CD8-positive, alpha-beta memory T cell (primary cell): ENCODE measurements around the gene SPRYD7. TPM values are rescaled to one million over a fixed set of nuclear protein-coding genes. Genes with fewer than 3 reads are reported as not detected.

ENCODE experiments used
- CTCF ChIA-PET: fragments of 350-600 bp; sonication (Branson Sonifier 250); formaldehyde crosslinking; loops from one replicate; lab custom pipeline; 2021; ENCODE audit warnings: antibody characterized with exemption; lab: Charles Lee
- POLR2A ChIA-PET: fragments of 350-600 bp; sonication (Branson Sonifier 250); formaldehyde crosslinking; loops from one replicate; lab custom pipeline; 2021; ENCODE audit warnings: antibody characterized with exemption; lab: Charles Lee
- DNase-seq, 5 donors: peaks; one replicate each; pipeline versions ENCODE4 v3.0.0 to v3.0.0-alpha.2; 2020 to 2022; ENCODE audit warnings: mixed read lengths in 1 of 5
- H3K27ac ChIP-seq: one replicate; pipeline ENCODE4 v1.7.0; 2013; ENCODE audit warnings: low read depth, mild to moderate bottlenecking, low read length, moderate library complexity
- H3K27me3 ChIP-seq: 2 replicates; pipeline ENCODE4 v1.7.0; 2013; ENCODE audit warnings: low read length, mild to moderate bottlenecking; ENCODE audit not compliant: insufficient read depth, poor library complexity, severe bottlenecking
- H3K36me3 ChIP-seq: 2 replicates; pipeline ENCODE4 v1.7.0; 2013; ENCODE audit warnings: mild to moderate bottlenecking, low read length, moderate library complexity; ENCODE audit not compliant: insufficient read depth
- H3K4me1 ChIP-seq: 2 replicates; pipeline ENCODE4 v1.7.0; 2013; ENCODE audit warnings: mild to moderate bottlenecking, low read length, moderate library complexity; ENCODE audit not compliant: insufficient read depth
- H3K4me3 ChIP-seq: 2 replicates; pipeline ENCODE4 v1.7.0; 2013; ENCODE audit warnings: mild to moderate bottlenecking, low read length
- H3K9me3 ChIP-seq: 2 replicates; pipeline ENCODE4 v1.7.0; 2013; ENCODE audit warnings: mild to moderate bottlenecking, low read length
- H3K27ac Mint-ChIP-seq, 8 donors: one replicate each; pipeline ENCODE4 v1.8.0; 2020 to 2021; ENCODE audit warnings: mixed read lengths in 8 of 8, mild to moderate bottlenecking in 6 of 8, inconsistent platforms in 3 of 8, moderate library complexity in 3 of 8
- H3K27me3 Mint-ChIP-seq, 2 donors: one replicate each; pipeline ENCODE4 v1.8.0; 2020 to 2021; ENCODE audit warnings: mixed read lengths in 2 of 2, mild to moderate bottlenecking in 1 of 2, moderate library complexity in 1 of 2
- H3K36me3 Mint-ChIP-seq, 3 donors: one replicate each; pipeline ENCODE4 v1.8.0; 2020 to 2021; ENCODE audit warnings: mixed read lengths in 3 of 3, inconsistent platforms in 1 of 3, mild to moderate bottlenecking in 1 of 3
- H3K4me1 Mint-ChIP-seq, 3 donors: one replicate each; pipeline ENCODE4 v1.8.0; 2020 to 2021; ENCODE audit warnings: mixed read lengths in 3 of 3, inconsistent platforms in 1 of 3, mild to moderate bottlenecking in 1 of 3
- H3K4me3 Mint-ChIP-seq, 7 donors: one replicate each; pipeline ENCODE4 v1.8.0; 2020 to 2021; ENCODE audit warnings: mixed read lengths in 7 of 7, mild to moderate bottlenecking in 6 of 7, moderate library complexity in 4 of 7, inconsistent platforms in 2 of 7
- H3K9me3 Mint-ChIP-seq, 5 donors: one replicate each; pipeline ENCODE4 v1.8.0; 2020 to 2022; ENCODE audit warnings: mixed read lengths in 5 of 5, mild to moderate bottlenecking in 3 of 5, moderate library complexity in 2 of 5, inconsistent platforms in 1 of 5
- polyA plus RNA-seq: library from polyadenylated mRNA; unstranded; fragments of 300-500 nt; fragmentation: Illumina TruSeq; gene quantifications from one replicate; pipeline ENCODE4 v1.2.3, GENCODE V29; 2021
- total RNA-seq, 2 experiments: library from RNA; stranded (reverse); gene quantifications; one replicate each; pipeline ENCODE4 v1.2.3, GENCODE V29; 2021

SPRYD7 gene
- total and polyA plus RNA-seq, 3 experiments from 2014 or later, result 3.4 to 10.1 (median 8.8) TPM

GRCh38 chr13:49898792-49899191 is 37.3 kb downstream of the SPRYD7 start:
- no peak overlapping the region for H3K4me3 Mint-ChIP-seq
- ChIA-PET CTCF (no interaction called here), POLR2A (no interaction called here)
- Histone ChIP-seq H3K27me3 (no peaks in the 10 kb centered on the region), H3K27ac (no peak overlapping the region), H3K4me3 (no peak overlapping the region), H3K4me1 (no peaks in the 10 kb centered on the region), H3K36me3 (no peaks in the 10 kb centered on the region), H3K9me3 (no peaks in the 10 kb centered on the region)
- H3K36me3 Mint-ChIP-seq, result no peaks in the 10 kb centered on the region
- no peaks in the 10 kb centered on the region for H3K9me3 Mint-ChIP-seq
- H3K4me1 Mint-ChIP-seq, result no peaks in the 10 kb centered on the region
- peaks cover 7 to 12% of the 10 kb centered on the region in 2 donors for H3K27me3 Mint-ChIP-seq
- no peak overlapping the region for H3K27ac Mint-ChIP-seq
- DNase-seq, result no peak

- Mint-ChIP-seq H3K9me3 (no peaks in the 10 kb centered on the region), H3K27me3 (peaks cover 7 to 12% of the 10 kb centered on the region in 2 donors), H3K4me1 (no peaks in the 10 kb centered on the region), H3K4me3 (no peak overlapping the region), H3K36me3 (no peaks in the 10 kb centered on the region), H3K27ac (no peak overlapping the region)
- H3K4me1 ChIP-seq, result no peaks in the 10 kb centered on the region
- no peaks in the 10 kb centered on the region for H3K27me3 ChIP-seq
- H3K4me3 ChIP-seq, result no peak overlapping the region
- ChIA-PET CTCF (no interaction called here), POLR2A (no interaction called here)
- H3K36me3 ChIP-seq, result no peaks in the 10 kb centered on the region
- no peak for DNase-seq
- no peak overlapping the region for H3K27ac ChIP-seq
- no peaks in the 10 kb centered on the region for H3K9me3 ChIP-seq
Observed at GRCh38 chr13:49897713-49898112, 38.4 kb downstream of the SPRYD7 start.

- no peak overlapping the region for H3K4me3 ChIP-seq
- Mint-ChIP-seq H3K4me1 (no peaks in the 10 kb centered on the region), H3K27me3 (peaks cover 0 to 12% of the 10 kb centered on the region in 2 donors), H3K27ac (no peak overlapping the region), H3K36me3 (no peaks in the 10 kb centered on the region), H3K4me3 (no peak overlapping the region), H3K9me3 (no peaks in the 10 kb centered on the region)
- ChIA-PET CTCF (no interaction called here), POLR2A (no interaction called here)
- no peaks in the 10 kb centered on the region for H3K9me3 ChIP-seq
- H3K4me1 ChIP-seq, result no peaks in the 10 kb centered on the region
- DNase-seq, result no peak
- H3K27me3 ChIP-seq, result no peaks in the 10 kb centered on the region
- no peak overlapping the region for H3K27ac ChIP-seq
- no peaks in the 10 kb centered on the region for H3K36me3 ChIP-seq
Observed at GRCh38 chr13:49895826-49896225, 40.3 kb downstream of the SPRYD7 start.

GRCh38 chr13:49893591-49893990 is 42.5 kb downstream of the SPRYD7 start:
- H3K27ac ChIP-seq, result no peak overlapping the region
- Mint-ChIP-seq H3K27ac (peak overlapping the region in 1 of 8 donors; percentile 26), H3K27me3 (peaks cover 0 to 12% of the 10 kb centered on the region in 2 donors), H3K4me3 (no peak overlapping the region), H3K9me3 (peaks cover 0 to 3% (median 0%) of the 10 kb centered on the region in 5 donors), H3K4me1 (no peaks in the 10 kb centered on the region), H3K36me3 (no peaks in the 10 kb centered on the region)
- ChIA-PET CTCF (interaction anchor here (1.3 kb wide), 1 partner anchor 101 kb away, joined by 3 read pairs; the partner anchor contains the start of gene KPNA3), POLR2A (no interaction called here)
- H3K4me1 ChIP-seq, result no peaks in the 10 kb centered on the region
- no peaks in the 10 kb centered on the region for H3K27me3 ChIP-seq
- no peak overlapping the region for H3K4me3 ChIP-seq
- no peaks in the 10 kb centered on the region for H3K9me3 ChIP-seq
- DNase-seq, result no peak
- H3K36me3 ChIP-seq, result no peaks in the 10 kb centered on the region

GRCh38 chr13:49890376-49890775 is 45.8 kb downstream of the SPRYD7 start:
- Histone ChIP-seq H3K27me3 (no peaks in the 10 kb centered on the region), H3K4me1 (no peaks in the 10 kb centered on the region), H3K4me3 (no peak overlapping the region), H3K36me3 (no peaks in the 10 kb centered on the region), H3K9me3 (no peaks in the 10 kb centered on the region), H3K27ac (no peak overlapping the region)
- ChIA-PET CTCF (no interaction called here), POLR2A (no interaction called here)
- peaks cover 0 to 3% (median 0%) of the 10 kb centered on the region in 5 donors for H3K9me3 Mint-ChIP-seq
- H3K27ac Mint-ChIP-seq, result no peak overlapping the region
- H3K4me1 Mint-ChIP-seq, result no peaks in the 10 kb centered on the region
- no peaks in the 10 kb centered on the region for H3K36me3 Mint-ChIP-seq
- H3K27me3 Mint-ChIP-seq, result peaks cover 0 to 1% of the 10 kb centered on the region in 2 donors
- H3K4me3 Mint-ChIP-seq, result no peak overlapping the region
- no peak for DNase-seq

GRCh38 chr13:49878682-49879081 is 57.5 kb downstream of the SPRYD7 start:
- no peaks in the 10 kb centered on the region for H3K4me1 ChIP-seq
- peaks cover 0 to 12% (median 0%) of the 10 kb centered on the region in 3 donors for H3K36me3 Mint-ChIP-seq
- no peak overlapping the region for H3K27ac ChIP-seq
- ChIA-PET POLR2A (no interaction called here), CTCF (no interaction called here)
- no peaks in the 10 kb centered on the region for H3K9me3 ChIP-seq
- H3K27me3 Mint-ChIP-seq, result peaks cover 10 to 51% of the 10 kb centered on the region in 2 donors
- no peaks in the 10 kb centered on the region for H3K4me1 Mint-ChIP-seq
- no peak for DNase-seq
- H3K27me3 ChIP-seq, result no peaks in the 10 kb centered on the region
- H3K4me3 ChIP-seq, result no peak overlapping the region
- no peak overlapping the region for H3K4me3 Mint-ChIP-seq
- no peak overlapping the region for H3K27ac Mint-ChIP-seq
- H3K36me3 ChIP-seq, result no peaks in the 10 kb centered on the region
- peaks cover 9 to 39% (median 30%) of the 10 kb centered on the region in 5 donors for H3K9me3 Mint-ChIP-seq

- no peaks in the 10 kb centered on the region for H3K27me3 ChIP-seq
- peaks cover 9 to 39% (median 32%) of the 10 kb centered on the region in 5 donors for H3K9me3 Mint-ChIP-seq
- ChIA-PET POLR2A (no interaction called here), CTCF (no interaction called here)
- H3K27ac ChIP-seq, result no peak overlapping the region
- no peak overlapping the region for H3K4me3 ChIP-seq
- no peaks in the 10 kb centered on the region for H3K4me1 ChIP-seq
- no peaks in the 10 kb centered on the region for H3K36me3 ChIP-seq
- no peaks in the 10 kb centered on the region for H3K9me3 ChIP-seq
- no peaks in the 10 kb centered on the region for H3K4me1 Mint-ChIP-seq
- peaks cover 7 to 42% of the 10 kb centered on the region in 2 donors for H3K27me3 Mint-ChIP-seq
- peaks cover 0 to 12% (median 0%) of the 10 kb centered on the region in 3 donors for H3K36me3 Mint-ChIP-seq
- no peak overlapping the region for H3K27ac Mint-ChIP-seq
- DNase-seq, result no peak
- no peak overlapping the region for H3K4me3 Mint-ChIP-seq
Observed at GRCh38 chr13:49877629-49878218, 58.4 kb downstream of the SPRYD7 start.

- Histone ChIP-seq H3K36me3 (no peaks in the 10 kb centered on the region), H3K9me3 (no peaks in the 10 kb centered on the region), H3K4me1 (no peaks in the 10 kb centered on the region), H3K4me3 (no peak overlapping the region), H3K27ac (no peak overlapping the region), H3K27me3 (no peaks in the 10 kb centered on the region)
- POLR2A ChIA-PET, result no interaction called here
- peaks cover 5 to 20% of the 10 kb centered on the region in 2 donors for H3K27me3 Mint-ChIP-seq
- no peak for DNase-seq
- H3K36me3 Mint-ChIP-seq, result peaks cover 0 to 12% (median 0%) of the 10 kb centered on the region in 3 donors
- H3K4me3 Mint-ChIP-seq, result no peak overlapping the region
- CTCF ChIA-PET, result no interaction called here
- no peaks in the 10 kb centered on the region for H3K4me1 Mint-ChIP-seq
- peaks cover 9 to 33% (median 30%) of the 10 kb centered on the region in 5 donors for H3K9me3 Mint-ChIP-seq
- H3K27ac Mint-ChIP-seq, result peak overlapping the region in 1 of 8 donors; percentile 92
Observed at GRCh38 chr13:49874430-49874829, 61.7 kb downstream of the SPRYD7 start.
